Adrenal gland (tissue), 5 donors: ENCODE results near the gene PRSS33.

Experiments
- POLR2A ChIP-seq, 2 donors: fragments of 450-650 bp; IDR thresholded peaks; one replicate each; pipeline ENCODE4 v1.6.1; 2017; ENCODE audit warnings: antibody characterized with exemption in 2 of 2, mild to moderate bottlenecking in 2 of 2, moderate library complexity in 1 of 2
- TF ChIP-seq, protein P1 (sequence below), 6 experiments: fragments of 450-650 bp in 4 of 6; fragments of 200-600 bp in 2 of 6; sonication (generic) in 1 of 6; IDR thresholded peaks; 1 replicate in 5 of 6; 2 replicates in 1 of 6; pipeline versions ENCODE4 v1.5.1 to v1.8.0; 2016 to 2021; ENCODE audit warnings: antibody characterized with exemption in 6 of 6, mild to moderate bottlenecking in 2 of 6, moderate library complexity in 1 of 6
- donor health status: DM: no; HTN: no; CAD: no.

DNA sequence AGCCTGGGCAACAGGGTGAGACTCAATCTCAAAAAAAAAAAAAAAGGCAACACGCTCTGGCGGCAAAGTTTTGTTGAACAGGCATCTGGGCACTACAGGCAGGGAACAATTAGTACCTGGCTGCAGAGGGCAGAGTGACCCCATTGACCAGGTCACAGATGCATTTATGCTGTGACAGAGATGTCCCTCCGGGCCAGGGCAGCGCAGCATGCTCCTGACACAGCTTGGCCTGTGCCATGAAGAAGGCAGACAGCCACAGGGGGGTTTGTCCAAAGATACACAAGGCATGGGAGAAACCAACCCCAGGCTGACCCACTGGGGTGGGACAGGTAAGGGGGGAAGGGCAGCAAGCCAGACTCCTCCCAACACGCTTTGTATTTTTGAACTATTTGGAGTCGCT is 42.6 kb downstream of the PRSS33 start:
- TF ChIP-seq, protein P1, sequence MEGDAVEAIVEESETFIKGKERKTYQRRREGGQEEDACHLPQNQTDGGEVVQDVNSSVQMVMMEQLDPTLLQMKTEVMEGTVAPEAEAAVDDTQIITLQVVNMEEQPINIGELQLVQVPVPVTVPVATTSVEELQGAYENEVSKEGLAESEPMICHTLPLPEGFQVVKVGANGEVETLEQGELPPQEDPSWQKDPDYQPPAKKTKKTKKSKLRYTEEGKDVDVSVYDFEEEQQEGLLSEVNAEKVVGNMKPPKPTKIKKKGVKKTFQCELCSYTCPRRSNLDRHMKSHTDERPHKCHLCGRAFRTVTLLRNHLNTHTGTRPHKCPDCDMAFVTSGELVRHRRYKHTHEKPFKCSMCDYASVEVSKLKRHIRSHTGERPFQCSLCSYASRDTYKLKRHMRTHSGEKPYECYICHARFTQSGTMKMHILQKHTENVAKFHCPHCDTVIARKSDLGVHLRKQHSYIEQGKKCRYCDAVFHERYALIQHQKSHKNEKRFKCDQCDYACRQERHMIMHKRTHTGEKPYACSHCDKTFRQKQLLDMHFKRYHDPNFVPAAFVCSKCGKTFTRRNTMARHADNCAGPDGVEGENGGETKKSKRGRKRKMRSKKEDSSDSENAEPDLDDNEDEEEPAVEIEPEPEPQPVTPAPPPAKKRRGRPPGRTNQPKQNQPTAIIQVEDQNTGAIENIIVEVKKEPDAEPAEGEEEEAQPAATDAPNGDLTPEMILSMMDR (IDR thresholded peaks at IDR 0.05), result no peak
- TF ChIP-seq POLR2A (IDR thresholded peaks at IDR 0.05), result no peak
